Hair follicular keratinocyte (primary cell): ENCODE measurements around the gene SIRT4. TPM values are rescaled to one million over a fixed set of nuclear protein-coding genes. Genes with fewer than 3 reads are reported as not detected.

Experiments used
- total RNA-seq: library from RNA; depleted of rRNA; stranded (reverse); fragments of >200 nt; gene quantifications from 2 replicates; pipeline ENCODE4 v1.2.3, GENCODE V29; 2015

Gene SIRT4, protein sequence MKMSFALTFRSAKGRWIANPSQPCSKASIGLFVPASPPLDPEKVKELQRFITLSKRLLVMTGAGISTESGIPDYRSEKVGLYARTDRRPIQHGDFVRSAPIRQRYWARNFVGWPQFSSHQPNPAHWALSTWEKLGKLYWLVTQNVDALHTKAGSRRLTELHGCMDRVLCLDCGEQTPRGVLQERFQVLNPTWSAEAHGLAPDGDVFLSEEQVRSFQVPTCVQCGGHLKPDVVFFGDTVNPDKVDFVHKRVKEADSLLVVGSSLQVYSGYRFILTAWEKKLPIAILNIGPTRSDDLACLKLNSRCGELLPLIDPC
- 0.49 and 0.62 TPM in 2 replicates for total RNA-seq

DNA sequence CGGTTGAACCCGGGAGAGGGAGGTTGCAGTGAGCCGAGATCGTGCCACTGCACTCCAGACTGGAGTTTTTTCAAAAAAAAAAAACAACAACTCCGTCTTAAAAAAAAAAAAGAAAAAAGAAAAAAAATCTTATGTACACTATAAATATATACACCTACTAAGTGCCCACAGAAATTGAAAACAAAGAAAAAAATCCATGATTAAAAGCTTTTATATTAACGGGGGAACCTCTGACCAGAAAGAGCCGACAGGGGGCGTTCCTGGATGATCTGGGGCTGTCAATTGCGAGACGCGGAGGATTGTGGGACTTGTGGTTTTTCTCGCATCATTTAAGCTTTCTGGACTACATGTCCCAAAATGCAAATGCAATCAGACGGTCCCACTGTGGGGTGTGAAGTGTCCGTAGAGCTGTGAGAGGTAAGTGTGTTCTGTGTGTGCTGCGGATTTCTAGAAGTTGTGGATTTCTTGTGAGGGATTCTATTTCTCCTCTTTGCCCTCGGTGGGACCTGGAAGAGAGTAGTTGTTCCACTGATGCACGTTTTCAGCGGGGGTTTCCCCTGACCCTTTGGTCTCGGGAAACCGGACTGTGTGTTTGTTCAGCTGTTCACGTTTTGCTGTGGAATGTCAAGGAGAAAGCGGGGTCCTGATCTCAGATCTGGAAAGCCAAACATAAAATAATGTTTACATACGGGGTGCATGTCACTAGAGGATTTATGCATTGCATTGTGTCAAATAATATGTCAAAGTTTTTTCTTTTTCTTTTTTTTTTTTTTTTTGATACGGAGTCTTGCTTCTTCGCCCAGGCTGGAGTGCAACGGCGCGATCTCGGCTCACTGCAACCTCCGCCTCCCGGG lies at the start of gene SIRT4:
Gene SIRT4 (plus strand): TSS at position 360 of the 854 bp plus-strand sequence. CDS start 1,241 bp downstream, outside the sequence.

DNA sequence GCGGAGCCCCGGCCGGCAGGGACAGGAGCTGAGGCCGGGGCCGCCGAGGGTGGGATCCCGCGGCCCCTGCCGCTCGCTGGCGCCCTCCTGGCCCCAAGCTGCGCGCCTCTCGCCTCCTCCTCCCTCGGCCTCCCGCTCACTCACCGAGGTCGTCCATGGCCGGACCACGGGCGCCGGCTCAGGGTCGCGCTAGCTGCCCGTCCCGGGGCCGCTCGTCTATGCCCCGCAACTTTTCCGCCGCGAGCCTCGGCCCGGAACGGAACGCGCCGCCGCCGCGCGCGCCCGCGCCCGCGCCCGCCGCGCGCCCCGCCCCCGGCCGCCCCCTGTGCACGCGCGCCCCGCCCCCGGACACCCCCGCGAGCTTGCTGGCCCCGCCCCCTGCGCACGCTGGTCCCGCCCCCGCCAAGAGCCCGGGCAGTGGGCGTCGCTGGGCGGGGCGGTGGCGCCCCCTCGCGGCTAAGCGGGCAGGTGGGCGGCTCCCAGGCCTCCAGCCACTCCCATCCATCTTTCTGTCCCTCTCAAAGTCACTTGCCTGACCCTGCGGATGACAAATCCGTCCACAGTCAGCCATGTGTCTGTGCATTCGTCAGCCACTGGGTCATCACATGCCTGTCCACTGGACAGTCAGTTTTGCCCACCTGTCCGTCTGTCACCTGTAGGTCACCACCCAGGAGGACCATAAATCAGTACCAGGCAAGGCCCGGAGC lies 36.5 kb upstream of the SIRT4 start, which contains the start of gene PXN:
Gene PXN (minus strand): TSS at position 258 of the 707 bp plus-strand sequence. CDS start 101 bp downstream, at position 157.

DNA sequence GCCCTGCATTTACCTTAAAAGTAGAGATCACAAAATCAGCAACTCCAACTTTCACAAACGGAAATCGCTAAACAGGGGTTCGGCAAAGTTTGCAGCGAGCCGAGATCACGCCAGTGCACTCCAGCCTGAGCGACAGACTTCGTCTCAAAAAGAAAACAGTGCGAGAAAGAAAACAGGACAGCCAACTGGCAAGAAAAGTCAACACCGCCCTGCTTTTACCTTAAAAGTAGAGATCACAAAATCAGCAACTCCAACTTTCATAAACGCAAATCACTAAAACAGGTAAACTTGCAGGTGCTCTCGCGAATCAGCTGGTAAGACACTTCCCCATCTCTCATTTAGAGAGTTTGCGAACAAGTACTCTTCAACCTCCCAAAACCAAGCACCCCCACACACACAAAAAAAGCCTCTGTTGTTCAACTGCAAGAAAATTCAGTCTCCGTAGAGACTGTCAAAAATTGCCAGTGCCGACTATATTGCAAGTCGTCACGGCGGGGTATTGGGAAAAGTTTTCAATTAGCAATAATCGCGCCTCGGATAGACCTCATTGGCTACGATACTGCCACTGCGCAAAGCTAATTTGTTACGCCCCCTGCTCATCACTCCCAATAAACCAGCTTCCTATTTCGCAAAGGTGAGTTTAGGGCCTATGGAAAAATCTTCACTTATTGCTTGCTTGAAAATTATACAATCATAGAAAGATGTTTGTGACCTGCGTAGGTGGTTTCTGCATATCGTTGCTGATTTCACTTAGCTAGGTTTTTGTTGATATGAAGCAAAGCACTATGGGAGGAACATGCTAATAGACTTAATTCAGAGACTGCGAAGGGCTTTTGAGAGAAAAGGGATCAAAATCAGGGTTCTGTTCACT lies 9.2 kb upstream of the SIRT4 start, which contains the start of gene RNU4-1:
Gene RNU4-1 (minus strand): TSS at position 577 of the 871 bp plus-strand sequence.

DNA sequence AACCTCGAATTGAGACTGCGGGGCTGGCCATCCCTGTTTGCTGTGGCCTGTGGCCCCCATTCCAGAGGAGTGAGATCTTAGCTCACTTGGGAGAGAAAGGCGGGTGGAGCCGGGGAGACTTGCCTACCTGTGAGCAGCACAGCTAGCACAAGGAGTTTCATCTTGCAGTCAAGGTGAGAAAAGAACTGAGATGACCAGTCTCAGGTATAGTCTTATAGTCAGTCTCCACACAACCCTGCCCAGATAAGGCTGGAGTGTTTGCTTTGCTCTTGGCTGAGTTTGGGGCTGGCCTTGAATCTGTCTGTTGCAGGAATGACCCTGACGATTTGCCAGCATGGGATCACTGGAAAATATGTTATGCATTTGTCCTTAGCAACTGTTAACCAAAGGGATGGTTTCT lies 25.5 kb downstream of the SIRT4 start, which contains the start of gene PLA2G1B:
Gene PLA2G1B (minus strand): TSS at position 187 of the 400 bp plus-strand sequence. CDS start 26 bp downstream, at position 161.

Other genes starting within 250 kb of the SIRT4 start
- 26.7 and 40.4 TPM in 2 replicates for gene RAB35, start 185.6 kb upstream of the SIRT4 start, total RNA-seq
- 48.9 and 61.1 TPM in 2 replicates for gene GCN1, start 107.6 kb upstream of the SIRT4 start, total RNA-seq
- gene RPLP0, start 101.2 kb upstream of the SIRT4 start, total RNA-seq = 4,763 and 5,523 TPM in 2 replicates
- gene PXN, start 36.6 kb upstream of the SIRT4 start, total RNA-seq = 188 and 191 TPM in 2 replicates
- under 0.01 TPM in 2 replicates for gene RNU4-2, start 10.4 kb upstream of the SIRT4 start, total RNA-seq
- gene RNU4-1, start 9.1 kb upstream of the SIRT4 start, total RNA-seq = under 0.01 TPM in 2 replicates
- not detected in 2 replicates for gene PLA2G1B, start 25.5 kb downstream of the SIRT4 start, total RNA-seq
- not detected in 2 replicates for gene MSI1, start 66.8 kb downstream of the SIRT4 start, total RNA-seq
- 742 and 768 TPM in 2 replicates for gene COX6A1, start 135.8 kb downstream of the SIRT4 start, total RNA-seq
- gene TRIAP1, start 144.1 kb downstream of the SIRT4 start, total RNA-seq = 28.4 and 45.9 TPM in 2 replicates
- 13.2 and 15.9 TPM in 2 replicates for gene GATC, start 144.1 kb downstream of the SIRT4 start, total RNA-seq
- gene SRSF9, start 167.4 kb downstream of the SIRT4 start, total RNA-seq = 98.9 and 124 TPM in 2 replicates
- 274 and 414 TPM in 2 replicates for gene DYNLL1, start 193.8 kb downstream of the SIRT4 start, total RNA-seq
- 28.4 and 31.8 TPM in 2 replicates for gene COQ5, start 226.8 kb downstream of the SIRT4 start, total RNA-seq
- gene RNF10, start 232.0 kb downstream of the SIRT4 start, total RNA-seq = 79.1 and 79.4 TPM in 2 replicates